Naive thymus-derived CD4-positive, alpha-beta T cell (primary cell): ENCODE measurements around the gene RNF225. TPM values are rescaled to one million over a fixed set of nuclear protein-coding genes. Genes with fewer than 3 reads are reported as not detected.

Source experiments
- ATAC-seq: fragments of 150-1000 bp; cut with Tn5 transposase; 2 replicates; pipeline ENCODE4 v1.10.0; 2021; ENCODE audit warnings: mild to moderate bottlenecking, moderate library complexity
- CTCF ChIA-PET: fragments of 350-600 bp; sonication (Branson Sonifier 250); formaldehyde crosslinking; loops from one replicate; lab custom pipeline; 2021; ENCODE audit warnings: antibody characterized with exemption; lab: Charles Lee
- POLR2A ChIA-PET: fragments of 350-600 bp; sonication (Branson Sonifier 250); formaldehyde crosslinking; loops from one replicate; lab custom pipeline; 2021; ENCODE audit warnings: antibody characterized with exemption, inconsistent platforms; lab: Charles Lee
- DNase-seq, 9 donors: peaks; one replicate each; pipeline versions ENCODE4 v3.0.0 to v3.0.0-alpha.2; 2020 to 2022; ENCODE audit warnings: mixed read lengths in 1 of 9
- H3K27ac ChIP-seq: one replicate; pipeline ENCODE4 v1.7.0; 2013; ENCODE audit warnings: mild to moderate bottlenecking, low read depth, low read length, moderate library complexity
- H3K27me3 ChIP-seq, 2 donors: one replicate each; pipeline ENCODE4 v1.7.0; 2013; ENCODE audit warnings: low read length in 2 of 2, mild to moderate bottlenecking in 2 of 2, moderate library complexity in 2 of 2; ENCODE audit not compliant: control insufficient read depth in 2 of 2, insufficient read depth in 2 of 2
- H3K36me3 ChIP-seq, 3 experiments: 1 replicate in 2 of 3; 2 replicates in 1 of 3; pipeline ENCODE4 v1.7.0; 2013; ENCODE audit warnings: low read length in 3 of 3, mild to moderate bottlenecking in 3 of 3, moderate library complexity in 1 of 3; ENCODE audit not compliant: insufficient read depth in 3 of 3, control insufficient read depth in 2 of 3
- H3K4me1 ChIP-seq, 2 donors: one replicate each; pipeline ENCODE4 v1.7.0; 2013; ENCODE audit warnings: low read length in 2 of 2, mild to moderate bottlenecking in 2 of 2, moderate library complexity in 1 of 2; ENCODE audit not compliant: control insufficient read depth in 2 of 2, insufficient read depth in 2 of 2
- H3K4me3 ChIP-seq: 2 replicates; pipeline ENCODE4 v1.7.0; 2013; ENCODE audit warnings: mild to moderate bottlenecking, low read length
- H3K9me3 ChIP-seq, 3 experiments: 1 replicate in 2 of 3; 2 replicates in 1 of 3; pipeline ENCODE4 v1.7.0; 2013; ENCODE audit warnings: low read length in 3 of 3; ENCODE audit not compliant: control insufficient read depth in 2 of 3
- H3K27ac Mint-ChIP-seq, 9 donors: one replicate each; pipeline ENCODE4 v1.8.0; 2020 to 2022; ENCODE audit warnings: mixed read lengths in 9 of 9, mild to moderate bottlenecking in 8 of 9, moderate library complexity in 5 of 9, inconsistent platforms in 2 of 9
- H3K27me3 Mint-ChIP-seq, 5 donors: one replicate each; pipeline ENCODE4 v1.8.0; 2021 to 2022; ENCODE audit warnings: mixed read lengths in 5 of 5, mild to moderate bottlenecking in 1 of 5
- H3K36me3 Mint-ChIP-seq, 5 donors: one replicate each; pipeline ENCODE4 v1.8.0; 2020 to 2022; ENCODE audit warnings: mixed read lengths in 5 of 5, mild to moderate bottlenecking in 3 of 5, inconsistent platforms in 1 of 5
- H3K4me1 Mint-ChIP-seq, 7 donors: one replicate each; pipeline ENCODE4 v1.8.0; 2020 to 2022; ENCODE audit warnings: mixed read lengths in 7 of 7, mild to moderate bottlenecking in 3 of 7, inconsistent platforms in 1 of 7
- H3K4me3 Mint-ChIP-seq, 10 donors: one replicate each; pipeline ENCODE4 v1.8.0; 2020 to 2022; ENCODE audit warnings: mild to moderate bottlenecking in 10 of 10, mixed read lengths in 10 of 10, moderate library complexity in 6 of 10, inconsistent platforms in 2 of 10
- H3K9me3 Mint-ChIP-seq, 11 donors: one replicate each; pipeline ENCODE4 v1.8.0; 2020 to 2022; ENCODE audit warnings: mixed read lengths in 11 of 11, mild to moderate bottlenecking in 4 of 11, inconsistent platforms in 1 of 11, moderate library complexity in 1 of 11
- intact Hi-C, 2 donors: fragments of 100-400 bp; cut with micrococcal nuclease; formaldehyde crosslinking; loops; one replicate each; pipeline ENCODE4 v1.15.1; 2023
- polyA plus RNA-seq, 2 donors: library from polyadenylated mRNA; unstranded; fragments of 300-500 nt; fragmentation: Illumina TruSeq; gene quantifications; one replicate each; pipeline ENCODE4 v1.2.3, GENCODE V29; 2021
- total RNA-seq, 6 experiments: library from RNA in 5 of 6; stranded (reverse) in 5 of 6; gene quantifications; 1 replicate in 5 of 6; 2 replicates in 1 of 6; pipeline ENCODE4 v1.2.3 and lab custom pipeline; 2021 to 2026

RNF225 gene
- total and polyA plus RNA-seq, 7 experiments from 2014 or later: 0.32 to 0.53 (median 0.50) TPM; not detected in 3

- CTCF ChIA-PET: no interaction called here
- peaks cover 3% of the 10 kb centered on the region in 2 donors for H3K27me3 ChIP-seq
Observed at GRCh38 chr19:58394821-58395219, 636 bp upstream of the RNF225 start.

GRCh38 chr19:58395979-58396627, 647 bp downstream of the RNF225 start:
- peaks cover 4 to 28% (median 10%) of the 10 kb centered on the region in 7 donors for H3K4me1 Mint-ChIP-seq
- ATAC-seq: no peak
- peaks cover 0 to 43% (median 6%) of the 10 kb centered on the region in 3 experiments for H3K36me3 ChIP-seq

More at GRCh38 chr19:58394821-58395219, 636 bp upstream of the RNF225 start:
- DNase-seq: no peak
- H3K36me3 ChIP-seq: peaks cover 0 to 54% (median 9%) of the 10 kb centered on the region in 3 experiments
- no peak overlapping the region for H3K4me3 ChIP-seq
- POLR2A ChIA-PET: interaction anchor here (0.6 to 1.3 kb wide), 2 partner anchors 32 to 115 kb away, joined by 3 read pairs; partner anchors contain the start of gene ZNF497
- H3K36me3 Mint-ChIP-seq: peaks cover 10 to 30% (median 18%) of the 10 kb centered on the region in 5 donors
- H3K27ac ChIP-seq: no peak overlapping the region
- ATAC-seq: no peak
- H3K27ac Mint-ChIP-seq: peak overlapping the region in 1 of 9 donors; percentile 32
- no peaks in the 10 kb centered on the region for H3K4me1 ChIP-seq
- intact Hi-C loops: no loop called here
- H3K27me3 Mint-ChIP-seq: peaks cover 5 to 19% (median 7%) of the 10 kb centered on the region in 5 donors
- H3K9me3 ChIP-seq: no peaks in the 10 kb centered on the region
- peaks cover 0 to 24% (median 15%) of the 10 kb centered on the region in 7 donors for H3K4me1 Mint-ChIP-seq
- H3K4me3 Mint-ChIP-seq: no peak overlapping the region
- no peaks in the 10 kb centered on the region for H3K9me3 Mint-ChIP-seq

GRCh38 chr19:58396691-58397532, 1.5 kb downstream of the RNF225 start:
- ATAC-seq: no peak
- Histone ChIP-seq H3K9me3 (no peaks in the 10 kb centered on the region), H3K4me3 (no peak overlapping the region), H3K4me1 (peaks cover 6 to 8% of the 10 kb centered on the region in 2 donors), H3K27me3 (peaks cover 3% of the 10 kb centered on the region in 2 donors), H3K36me3 (peaks cover 0 to 36% (median 6%) of the 10 kb centered on the region in 3 experiments), H3K27ac (no peak overlapping the region)
- CTCF ChIA-PET: no interaction called here
- Mint-ChIP-seq H3K36me3 (peaks cover 5 to 24% (median 20%) of the 10 kb centered on the region in 5 donors), H3K4me1 (peaks cover 8 to 32% (median 14%) of the 10 kb centered on the region in 7 donors), H3K27me3 (peaks cover 5 to 22% (median 7%) of the 10 kb centered on the region in 5 donors), H3K9me3 (peaks cover 0 to 5% (median 0%) of the 10 kb centered on the region in 11 donors), H3K4me3 (peak overlapping the region in 1 of 10 donors; percentile 38), H3K27ac (no peak overlapping the region)
- DNase-seq: no peak
- intact Hi-C loops: no loop called here
- POLR2A ChIA-PET: interaction anchor here (0.5 kb wide), 1 partner anchor 16 kb away, joined by 4 read pairs; the partner anchor contains the start of gene ZNF837

More at GRCh38 chr19:58395979-58396627, 647 bp downstream of the RNF225 start:
- POLR2A ChIA-PET: interaction anchor here (0.5 to 1.3 kb wide), 2 partner anchors 15 to 33 kb away, joined by 3 to 4 read pairs; partner anchors contain the start of genes ZNF497 and ZNF837
- Histone ChIP-seq H3K4me1 (peaks cover 6% of the 10 kb centered on the region in 2 donors), H3K4me3 (no peak overlapping the region), H3K27me3 (peaks cover 3% of the 10 kb centered on the region in 2 donors), H3K9me3 (no peaks in the 10 kb centered on the region), H3K27ac (no peak overlapping the region)
- peak overlapping the region in 1 of 10 donors; percentile 38 for H3K4me3 Mint-ChIP-seq
- H3K27ac Mint-ChIP-seq: no peak overlapping the region
- H3K36me3 Mint-ChIP-seq: peaks cover 5 to 24% (median 18%) of the 10 kb centered on the region in 5 donors
- DNase-seq: no peak
- H3K27me3 Mint-ChIP-seq: peaks cover 5 to 19% (median 7%) of the 10 kb centered on the region in 5 donors
- CTCF ChIA-PET: no interaction called here
- H3K9me3 Mint-ChIP-seq: peaks cover 0 to under 1% (median 0%) of the 10 kb centered on the region in 11 donors
- intact Hi-C loops: no loop called here

GRCh38 chr19:58397533-58398037, 2.1 kb downstream of the RNF225 start:
- peaks cover 3% of the 10 kb centered on the region in 2 donors for H3K27me3 ChIP-seq
- peaks cover 0 to 30% (median 6%) of the 10 kb centered on the region in 3 experiments for H3K36me3 ChIP-seq
- H3K27ac ChIP-seq: no peak overlapping the region
- no peaks in the 10 kb centered on the region for H3K9me3 ChIP-seq
- ATAC-seq (no peak), DNase-seq (no peak)
- Mint-ChIP-seq H3K36me3 (peaks cover 5 to 24% (median 20%) of the 10 kb centered on the region in 5 donors), H3K27me3 (peaks cover 5 to 22% (median 7%) of the 10 kb centered on the region in 5 donors), H3K9me3 (peaks cover 0 to 5% (median 0%) of the 10 kb centered on the region in 11 donors), H3K4me1 (peaks cover 8 to 31% (median 14%) of the 10 kb centered on the region in 7 donors), H3K4me3 (peak overlapping the region in 1 of 10 donors; percentile 38), H3K27ac (no peak overlapping the region)
- intact Hi-C loops: no loop called here
- no peak overlapping the region for H3K4me3 ChIP-seq
- ChIA-PET CTCF (no interaction called here), POLR2A (no interaction called here)
- peaks cover 6 to 13% of the 10 kb centered on the region in 2 donors for H3K4me1 ChIP-seq

GRCh38 chr19:58398087-58398486, 2.6 kb downstream of the RNF225 start:
- Mint-ChIP-seq H3K36me3 (peaks cover 5 to 20% (median 16%) of the 10 kb centered on the region in 5 donors), H3K4me3 (no peak overlapping the region), H3K9me3 (peaks cover 0 to 5% (median 0%) of the 10 kb centered on the region in 11 donors), H3K27me3 (peaks cover 5 to 22% (median 7%) of the 10 kb centered on the region in 5 donors), H3K27ac (no peak overlapping the region), H3K4me1 (peaks cover 8 to 26% (median 11%) of the 10 kb centered on the region in 7 donors)
- no peak for DNase-seq
- intact Hi-C loops: no loop called here
- no peak for ATAC-seq
- no peak overlapping the region for H3K27ac ChIP-seq
- CTCF ChIA-PET: no interaction called here
- H3K9me3 ChIP-seq: no peaks in the 10 kb centered on the region
- peaks cover 6 to 13% of the 10 kb centered on the region in 2 donors for H3K4me1 ChIP-seq
- POLR2A ChIA-PET: no interaction called here
- H3K4me3 ChIP-seq: no peak overlapping the region
- peaks cover 0 to 25% (median 6%) of the 10 kb centered on the region in 3 experiments for H3K36me3 ChIP-seq
- H3K27me3 ChIP-seq: peaks cover 3% of the 10 kb centered on the region in 2 donors

- peaks cover 5 to 22% (median 7%) of the 10 kb centered on the region in 5 donors for H3K27me3 Mint-ChIP-seq
- H3K36me3 Mint-ChIP-seq: peaks cover 3 to 18% (median 14%) of the 10 kb centered on the region in 5 donors
- peaks cover 6 to 13% of the 10 kb centered on the region in 2 donors for H3K4me1 ChIP-seq
- no peak for ATAC-seq
- DNase-seq: no peak
- H3K4me3 ChIP-seq: no peak overlapping the region
- intact Hi-C loops: no loop called here
- no peak overlapping the region for H3K27ac Mint-ChIP-seq
- H3K4me3 Mint-ChIP-seq: no peak overlapping the region
- H3K4me1 Mint-ChIP-seq: peaks cover 8 to 25% (median 10%) of the 10 kb centered on the region in 7 donors
- peaks cover 0 to 5% (median 0%) of the 10 kb centered on the region in 11 donors for H3K9me3 Mint-ChIP-seq
- peaks cover 0 to 20% (median 4%) of the 10 kb centered on the region in 3 experiments for H3K36me3 ChIP-seq
- peaks cover 3% of the 10 kb centered on the region in 2 donors for H3K27me3 ChIP-seq
- H3K9me3 ChIP-seq: no peaks in the 10 kb centered on the region
- H3K27ac ChIP-seq: no peak overlapping the region
- ChIA-PET POLR2A (interaction anchor here (2.7 kb wide), 1 partner anchor 10 kb away, joined by 16 read pairs; the partner anchor contains the start of gene RPS5), CTCF (no interaction called here)
Observed at GRCh38 chr19:58398545-58398944, 3.1 kb downstream of the RNF225 start.
